Pulmonary artery endothelial cell (primary cell): Measurements from ENCODE around the gene CR2. TPM values are rescaled to one million over a fixed set of nuclear protein-coding genes. Genes with fewer than 3 reads are reported as not detected.
"Not testable (repeated sequence)": the region's sequence is repeated elsewhere in the genome, so short reads cannot be mapped to it uniquely, and the experiment has no call there.

Source experiments
- DNase-seq: peaks from one replicate; pipeline ENCODE4 v3.0.0-alpha.2; 2011; ENCODE audit warnings: low read depth, low spot score
- total RNA-seq: library from RNA; depleted of rRNA; stranded (reverse); fragments of >200 nt; gene quantifications from 2 replicates; pipeline ENCODE4 v1.2.3, GENCODE V29; 2014

Gene CR2
- total RNA-seq = not detected in 2 replicates

GRCh38 chr1:207454046-207454964 is at the start of gene CR2:
CR2 (plus strand) TSS chr1:207454328; CDS start chr1:207454419, 91 bp downstream.
- no peak for DNase-seq

- peak; percentile 37 for DNase-seq
Observed at GRCh38 chr1:207404849-207405525, 49.1 kb upstream of the CR2 start.

- DNase-seq = no peak
Observed at GRCh38 chr1:207405814-207406213, 48.3 kb upstream of the CR2 start.

- no peak for DNase-seq
Observed at GRCh38 chr1:207407655-207408260, 46.4 kb upstream of the CR2 start.

- no peak for DNase-seq
Observed at GRCh38 chr1:207412845-207413244, 41.3 kb upstream of the CR2 start.

- no peak for DNase-seq
Observed at GRCh38 chr1:207414606-207415108, 39.5 kb upstream of the CR2 start.

- no peak for DNase-seq
Observed at GRCh38 chr1:207417076-207417475, 37.1 kb upstream of the CR2 start.

GRCh38 chr1:207418351-207418750 is 35.8 kb upstream of the CR2 start:
- no peak for DNase-seq

GRCh38 chr1:207420109-207420508 is 34.0 kb upstream of the CR2 start:
- no peak for DNase-seq

- no peak for DNase-seq
Observed at GRCh38 chr1:207421078-207421477, 33.0 kb upstream of the CR2 start.

- DNase-seq = no peak
Observed at GRCh38 chr1:207423560-207424292, 30.4 kb upstream of the CR2 start.

- DNase-seq = no peak
Observed at GRCh38 chr1:207424570-207425131, 29.5 kb upstream of the CR2 start.

- no peak for DNase-seq
Observed at GRCh38 chr1:207427832-207428585, 26.1 kb upstream of the CR2 start.

GRCh38 chr1:207428783-207429182 is 25.3 kb upstream of the CR2 start:
- DNase-seq = no peak

GRCh38 chr1:207429963-207430362 is 24.2 kb upstream of the CR2 start:
- no peak for DNase-seq

GRCh38 chr1:207430602-207431001 is 23.5 kb upstream of the CR2 start:
- no peak for DNase-seq

GRCh38 chr1:207431508-207431907 is 22.6 kb upstream of the CR2 start:
- DNase-seq = no peak

GRCh38 chr1:207433435-207433834 is 20.7 kb upstream of the CR2 start:
- no peak for DNase-seq

- not testable (repeated sequence) for DNase-seq
Observed at GRCh38 chr1:207436746-207437145, 17.4 kb upstream of the CR2 start.

GRCh38 chr1:207440626-207441025 is 13.5 kb upstream of the CR2 start:
- no peak for DNase-seq
